Psoas muscle (tissue), 8 donors: ENCODE results near the gene OTOA. TPM values are rescaled to one million over a fixed set of nuclear protein-coding genes. Genes with fewer than 3 reads are reported as not detected.
"Not testable (repeated sequence)": the region's sequence is repeated elsewhere in the genome, so short reads cannot be mapped to it uniquely, and the experiment has no call there.

Experiments used
- ATAC-seq, 4 donors: fragments of 200-7000 bp; cut with Tn5 transposase; one replicate each; pipeline ENCODE4 v1.9.1; 2020; ENCODE audit warnings: moderate library complexity in 3 of 4, mild to moderate bottlenecking in 2 of 4
- DNase-seq, 2 donors: peaks; one replicate each; pipeline ENCODE4 v3.0.0-alpha.2; 2020
- H3K27ac ChIP-seq: fragments of 200-600 bp; one replicate; pipeline ENCODE4 v1.8.0; 2022
- H3K27me3 ChIP-seq, 3 donors: fragments of 200-600 bp in 1 of 3; one replicate each; pipeline versions ENCODE4 v1.6.1 to v1.8.0; 2013 to 2022; ENCODE audit warnings: low read length in 2 of 3, mild to moderate bottlenecking in 2 of 3, moderate library complexity in 1 of 3; ENCODE audit not compliant: insufficient read depth in 3 of 3
- H3K36me3 ChIP-seq, 2 donors: fragments of 200-600 bp in 1 of 2; one replicate each; pipeline versions ENCODE4 v1.6.1 to v1.8.0; 2013 to 2022; ENCODE audit warnings: low read depth in 1 of 2, mild to moderate bottlenecking in 1 of 2, moderate library complexity in 1 of 2; ENCODE audit not compliant: insufficient read depth in 1 of 2
- H3K4me1 ChIP-seq: fragments of 200-600 bp; one replicate; pipeline ENCODE4 v1.8.0; 2022
- H3K4me3 ChIP-seq: fragments of 200-600 bp; one replicate; pipeline ENCODE4 v1.8.0; 2022; ENCODE audit warnings: mild to moderate bottlenecking
- H3K9me3 ChIP-seq: fragments of 200-600 bp; one replicate; pipeline ENCODE4 v1.8.0; 2022
- WGBS, 3 donors: extraction: QIAGEN DNeasy Blood & Tissue Kit; methylation state at CpG; one replicate each; pipeline versions ENCODE4 v1.1.6 to v1.1.7; 2013; 5-methylcytosine and 5-hydroxymethylcytosine counted together
- intact Hi-C, 2 donors: fragments of 100-400 bp; cut with DNase I; formaldehyde crosslinking; loops; one replicate each; pipeline versions ENCODE4 v1.11.0 to v1.14.2; 2022
- polyA plus RNA-seq, 3 donors: library from polyadenylated mRNA; stranded (reverse); fragments of 200-250 nt; gene quantifications; one replicate each; pipeline ENCODE4 v1.2.3, GENCODE V29; 2013
- total RNA-seq, 4 donors: library from RNA; stranded (reverse); fragmentation: NEBNext Ultra II Directional in 2 of 4; extraction: Animal tissue kit (Norgen Biotek cat#: 25700) in 2 of 4; gene quantifications; one replicate each; pipeline versions ENCODE4 v1.2.1 to v1.2.4, GENCODE V29; 2021 to 2023
- TF ChIP-seq, protein P1 (sequence below): fragments of 200-600 bp; IDR thresholded peaks from one replicate; pipeline ENCODE4 v1.8.0; 2022; ENCODE audit warnings: antibody characterized with exemption
- donor health status: healthy with polysubstance abuse.
- donor health status: DM: no; HTN: no; CAD: no; lungs with moderate emphysema.
- donor health status: Bipolar disorder and iron deficiency.
- donor health status: healthy.
- donor health status: DM: yes; HTN: yes; CAD: no.
- donor health status: DM: no; HTN: no; CAD: no.
- donor health status: DM: no; HTN: no; CAD: no.
- donor health status: DM: yes; HTN: yes; CAD: no.

Gene OTOA
- total and polyA plus RNA-seq, 7 donors = 0.04 to 0.21 (median 0.06) TPM; not detected in 2

DNA sequence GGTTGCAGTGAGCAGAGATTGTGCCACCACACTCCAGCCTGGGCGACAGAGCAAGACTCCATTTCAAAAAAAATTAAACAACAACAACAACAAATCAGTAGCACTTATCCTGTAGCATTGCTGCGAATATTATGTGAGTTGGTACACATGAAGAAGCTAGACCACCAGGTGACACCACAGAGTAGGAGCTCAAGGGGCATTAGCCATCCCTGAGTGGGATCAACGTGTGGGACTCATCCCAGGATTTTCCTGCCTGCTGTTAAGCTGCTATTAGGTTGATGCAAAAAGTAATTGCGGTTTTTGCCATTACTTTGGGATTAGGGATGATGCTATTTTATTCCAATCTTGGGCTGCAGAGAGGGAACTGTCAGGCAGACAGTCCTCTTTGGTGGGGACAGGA, 47.2 kb downstream of the OTOA start:
- DNase-seq (no peak), ATAC-seq (no peak)
- Histone ChIP-seq H3K9me3 (no peaks in the 10 kb centered on the region), H3K36me3 (no peaks in the 10 kb centered on the region), H3K27ac (no peak overlapping the region), H3K27me3 (no peaks in the 10 kb centered on the region), H3K4me3 (no peak overlapping the region), H3K4me1 (no peaks in the 10 kb centered on the region)
- intact Hi-C loops = loop anchor here in 1 of 2 donors (5.0 kb wide), 1 partner anchor 124 kb away; no protein-coding TSS in a partner anchor
- TF ChIP-seq, protein P1, sequence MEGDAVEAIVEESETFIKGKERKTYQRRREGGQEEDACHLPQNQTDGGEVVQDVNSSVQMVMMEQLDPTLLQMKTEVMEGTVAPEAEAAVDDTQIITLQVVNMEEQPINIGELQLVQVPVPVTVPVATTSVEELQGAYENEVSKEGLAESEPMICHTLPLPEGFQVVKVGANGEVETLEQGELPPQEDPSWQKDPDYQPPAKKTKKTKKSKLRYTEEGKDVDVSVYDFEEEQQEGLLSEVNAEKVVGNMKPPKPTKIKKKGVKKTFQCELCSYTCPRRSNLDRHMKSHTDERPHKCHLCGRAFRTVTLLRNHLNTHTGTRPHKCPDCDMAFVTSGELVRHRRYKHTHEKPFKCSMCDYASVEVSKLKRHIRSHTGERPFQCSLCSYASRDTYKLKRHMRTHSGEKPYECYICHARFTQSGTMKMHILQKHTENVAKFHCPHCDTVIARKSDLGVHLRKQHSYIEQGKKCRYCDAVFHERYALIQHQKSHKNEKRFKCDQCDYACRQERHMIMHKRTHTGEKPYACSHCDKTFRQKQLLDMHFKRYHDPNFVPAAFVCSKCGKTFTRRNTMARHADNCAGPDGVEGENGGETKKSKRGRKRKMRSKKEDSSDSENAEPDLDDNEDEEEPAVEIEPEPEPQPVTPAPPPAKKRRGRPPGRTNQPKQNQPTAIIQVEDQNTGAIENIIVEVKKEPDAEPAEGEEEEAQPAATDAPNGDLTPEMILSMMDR = no peak
- 74 to 78% (median 77%) methylated on average over 4 of the region's 4 CpGs for WGBS, 3 donors

DNA sequence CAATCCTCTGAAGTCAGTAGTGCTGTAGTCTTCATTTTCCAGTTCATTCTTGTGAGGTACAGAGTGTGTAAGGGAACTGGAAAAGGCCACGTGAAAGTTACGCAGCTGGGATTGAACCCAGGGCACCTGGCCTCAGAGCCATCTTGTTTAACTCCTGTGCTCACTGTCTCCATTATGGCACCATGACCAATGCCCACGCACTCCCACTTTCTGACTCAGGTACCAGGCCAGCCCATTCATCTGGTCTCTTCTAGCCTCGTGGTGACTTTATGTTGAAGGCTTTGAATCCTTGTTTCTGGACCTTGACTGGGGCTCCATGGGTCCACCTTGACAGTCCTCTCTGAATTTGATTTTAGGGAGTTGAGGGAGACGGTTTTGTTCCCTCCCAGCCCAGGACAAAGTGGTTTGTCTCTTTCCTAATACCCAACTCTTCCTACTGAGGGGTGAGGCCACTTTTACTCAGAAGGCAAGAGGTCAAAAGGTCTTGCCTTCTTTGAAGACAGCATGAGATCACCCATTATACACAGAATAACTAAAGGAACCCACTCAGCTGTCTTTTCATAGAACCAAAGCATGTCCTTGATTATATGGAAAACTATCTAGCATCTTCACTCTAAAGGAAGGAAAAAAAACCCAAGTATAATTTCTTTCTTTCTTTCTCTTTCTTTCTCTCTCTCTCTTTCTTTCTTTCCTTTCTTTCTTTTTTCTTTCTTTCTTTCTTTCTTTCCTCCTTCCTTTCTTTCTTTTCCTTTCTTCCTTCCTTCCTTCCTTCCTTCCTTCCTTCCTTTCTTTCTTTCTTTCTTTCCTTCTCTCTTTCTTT, 50.0 kb downstream of the OTOA start:
- no peaks in the 10 kb centered on the region for H3K36me3 ChIP-seq
- DNase-seq (no peak), ATAC-seq (no peak)
- no peaks in the 10 kb centered on the region for H3K9me3 ChIP-seq
- no peaks in the 10 kb centered on the region for H3K4me1 ChIP-seq
- H3K27ac ChIP-seq = no peak overlapping the region
- no peak overlapping the region for H3K4me3 ChIP-seq
- no peaks in the 10 kb centered on the region for H3K27me3 ChIP-seq
- WGBS, 3 donors = 72 to 82% (median 74%) methylated on average over 5 of the region's 5 CpGs
- intact Hi-C loops = loop anchor here in 1 of 2 donors (5.0 kb wide), 1 partner anchor 126 kb away; no protein-coding TSS in a partner anchor
- TF ChIP-seq, protein P1 = no peak

DNA sequence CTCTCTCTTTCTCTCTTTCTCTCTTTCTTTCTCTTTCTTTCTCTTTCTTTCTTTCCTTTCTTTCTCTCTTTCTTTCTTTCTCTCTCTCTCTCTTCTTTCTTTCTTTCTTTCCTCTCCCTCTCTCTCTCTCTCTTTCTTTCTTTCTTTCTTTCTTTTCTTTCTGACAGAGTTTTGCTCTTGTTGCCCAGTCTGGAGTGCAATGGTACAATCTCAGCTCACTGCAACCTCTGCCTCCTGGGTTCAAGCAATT, 50.5 kb downstream of the OTOA start:
- not testable (repeated sequence) for DNase-seq, H3K36me3 ChIP-seq, H3K9me3 ChIP-seq, H3K27ac ChIP-seq, H3K27me3 ChIP-seq, H3K4me3 ChIP-seq, H3K4me1 ChIP-seq, ATAC-seq
- intact Hi-C loops = loop anchor here in 1 of 2 donors (5.0 kb wide), 1 partner anchor 127 kb away; no protein-coding TSS in a partner anchor

DNA sequence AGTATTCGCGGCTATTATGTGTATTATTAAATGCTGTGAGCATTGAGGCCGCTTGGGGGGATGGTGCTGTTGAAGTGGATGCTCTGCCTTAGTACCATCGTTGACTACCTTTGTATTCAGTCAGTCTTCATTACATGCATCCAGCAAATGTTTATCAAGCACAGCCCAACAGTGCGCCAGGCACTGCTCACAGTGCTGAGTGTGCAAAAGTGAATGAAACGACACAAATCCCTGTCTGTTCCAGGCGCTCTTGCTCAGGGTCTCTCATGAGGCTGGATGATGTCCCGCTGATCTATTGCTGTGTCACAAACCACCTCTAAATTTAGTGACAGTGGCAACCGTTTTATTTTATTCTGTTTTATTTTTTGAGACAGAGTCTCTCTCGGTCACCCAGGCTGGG, 53.8 kb downstream of the OTOA start:
- WGBS, 3 donors = 64 to 78% (median 74%) methylated on average over 10 of the region's 10 CpGs
- Histone ChIP-seq H3K36me3 (no peaks in the 10 kb centered on the region), H3K9me3 (no peaks in the 10 kb centered on the region), H3K4me1 (no peaks in the 10 kb centered on the region), H3K27me3 (no peaks in the 10 kb centered on the region), H3K27ac (no peak overlapping the region), H3K4me3 (no peak overlapping the region)
- intact Hi-C loops = no loop called here
- TF ChIP-seq, protein P1 = no peak
- DNase-seq (no peak), ATAC-seq (no peak)

DNA sequence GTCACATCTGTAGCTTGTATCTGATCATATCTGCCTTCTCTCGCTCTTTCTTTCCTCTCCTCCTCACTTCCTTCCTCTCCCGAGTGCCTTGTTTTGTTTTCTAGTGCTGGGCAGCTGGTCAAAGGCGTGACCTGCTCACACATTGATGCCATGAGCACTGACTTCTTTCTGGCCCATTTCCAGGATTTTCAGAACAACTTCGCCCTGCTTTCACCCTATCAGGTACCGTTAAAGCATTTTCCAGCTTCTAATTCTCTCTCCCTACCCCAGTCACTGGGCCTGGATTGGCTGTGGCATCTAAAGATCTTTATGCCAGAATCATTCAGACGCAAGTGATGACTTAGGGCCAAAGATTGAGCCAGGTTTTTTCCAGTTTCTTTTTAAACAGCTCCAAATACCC, 55.5 kb downstream of the OTOA start:
- intact Hi-C loops = no loop called here
- TF ChIP-seq, protein P1 = no peak
- Histone ChIP-seq H3K9me3 (no peaks in the 10 kb centered on the region), H3K36me3 (no peaks in the 10 kb centered on the region), H3K27me3 (no peaks in the 10 kb centered on the region), H3K4me1 (no peaks in the 10 kb centered on the region), H3K27ac (no peak overlapping the region), H3K4me3 (no peak overlapping the region)
- DNase-seq (no peak), ATAC-seq (no peak)
- 31 to 42% (median 38%) methylated on average over 6 of the region's 6 CpGs for WGBS, 3 donors
